IMR-90 (cell line): ENCODE data around the gene SLC9A9. TPM values are rescaled to one million over a fixed set of nuclear protein-coding genes. Genes with fewer than 3 reads are reported as not detected.

ENCODE experiments used
- ATAC-seq: fragments of 200-7000 bp; cut with Tn5 transposase; 2 replicates; pipeline ENCODE4 v1.9.1; 2020; ENCODE audit warnings: low read depth, mild to moderate bottlenecking, moderate library complexity
- BruUV-seq: library from RNA; stranded (reverse); fragments of 400-500 nt; replicated peaks from 2 replicates; lab custom pipeline; 2021; lab: Mats Ljungman, UMichigan
- CTCF ChIA-PET: fragments of 300-600 bp; formaldehyde crosslinking; extraction: SDS; loops from one replicate; lab custom pipeline; 2021; ENCODE audit warnings: antibody characterized with exemption; lab: Yijun Ruan, JAX
- POLR2A ChIA-PET: fragments of 300-600 bp; sonication (Branson Sonifier 250); formaldehyde crosslinking; loops from one replicate; lab custom pipeline; 2022; ENCODE audit warnings: antibody characterized with exemption; ENCODE audit not compliant: unreplicated experiment; lab: Charles Lee
- DNase-seq: peaks from one replicate; pipeline ENCODE4 v3.0.0; 2013
- H2AFZ ChIP-seq: replicated peaks from 2 replicates; pipeline ENCODE3; 2013; ENCODE audit warnings: low read length, mild to moderate bottlenecking; ENCODE audit not compliant: poor library complexity
- H2AK5ac ChIP-seq: 2 replicates; pipeline ENCODE4 v1.6.1; 2013; ENCODE audit warnings: low read depth, low read length, inconsistent platforms
- H2AK9ac ChIP-seq: replicated peaks from 2 replicates; pipeline ENCODE3; 2013; ENCODE audit warnings: mild to moderate bottlenecking, low read depth, low read length, moderate library complexity; ENCODE audit not compliant: poor library complexity
- H2BK120ac ChIP-seq: 2 replicates; pipeline ENCODE4 v1.6.1; 2013; ENCODE audit warnings: low read depth, low read length, inconsistent platforms
- H2BK15ac ChIP-seq: 3 replicates; pipeline ENCODE4 v1.6.1; 2013; ENCODE audit warnings: low read depth, low read length, inconsistent platforms
- H2BK20ac ChIP-seq: 2 replicates; pipeline ENCODE4 v1.6.1; 2013; ENCODE audit warnings: low read depth, mild to moderate bottlenecking, inconsistent platforms, low read length, moderate library complexity
- H2BK5ac ChIP-seq: 2 replicates; pipeline ENCODE4 v1.6.1; 2013; ENCODE audit warnings: mild to moderate bottlenecking, low read depth, low read length, inconsistent platforms; ENCODE audit not compliant: poor library complexity, severe bottlenecking
- H3K14ac ChIP-seq: replicated peaks from 2 replicates; pipeline ENCODE4 v1.6.1; 2013; ENCODE audit warnings: low read depth, low read length, inconsistent platforms
- H3K18ac ChIP-seq: 2 replicates; pipeline ENCODE4 v1.6.1; 2013; ENCODE audit warnings: low read depth, low read length, control low read depth
- H3K23ac ChIP-seq: 2 replicates; pipeline ENCODE4 v1.6.1; 2013; ENCODE audit warnings: low read depth, low read length, inconsistent platforms
- H3K27ac ChIP-seq: 2 replicates; pipeline ENCODE4 v1.5.1; 2013; ENCODE audit warnings: mild to moderate bottlenecking, control low read depth, low read length; ENCODE audit not compliant: insufficient read depth
- H3K27me3 ChIP-seq: 2 replicates; pipeline ENCODE4 v1.6.1; 2013; ENCODE audit warnings: low read length; ENCODE audit not compliant: control insufficient read depth, insufficient read depth
- H3K36me3 ChIP-seq: 2 replicates; pipeline ENCODE4 v1.6.1; 2013; ENCODE audit warnings: low read length, mixed read lengths; ENCODE audit not compliant: control insufficient read depth, insufficient read depth
- H3K4ac ChIP-seq: 2 replicates; pipeline ENCODE4 v1.6.1; 2013; ENCODE audit warnings: low read depth, low read length, inconsistent platforms
- H3K4me1 ChIP-seq: 2 replicates; pipeline ENCODE4 v1.6.1; 2013; ENCODE audit warnings: low read length, mixed read lengths; ENCODE audit not compliant: control insufficient read depth, insufficient read depth
- H3K4me2 ChIP-seq: 2 replicates; pipeline ENCODE4 v1.6.1; 2013; ENCODE audit warnings: low read depth, mild to moderate bottlenecking, control low read depth, low read length, moderate library complexity
- H3K4me3 ChIP-seq: 2 replicates; pipeline ENCODE4 v1.5.1; 2013; ENCODE audit warnings: low read depth, mild to moderate bottlenecking, control low read depth, low read length, moderate library complexity; ENCODE audit not compliant: insufficient read depth
- H3K56ac ChIP-seq: 2 replicates; pipeline ENCODE4 v1.6.1; 2013; ENCODE audit warnings: low read length, inconsistent platforms; ENCODE audit not compliant: insufficient read depth; ENCODE audit errors: extremely low read depth
- H3K79me1 ChIP-seq, 2 experiments: 2 replicates each; pipeline ENCODE4 v1.6.1; 2013; ENCODE audit warnings: low read length in 2 of 2, inconsistent platforms in 1 of 2, low read depth in 1 of 2
- H3K9ac ChIP-seq: 2 replicates; pipeline ENCODE4 v1.6.1; 2013; ENCODE audit warnings: low read depth, low read length, control low read depth
- H3K9me1 ChIP-seq: 2 replicates; pipeline ENCODE4 v1.6.1; 2013; ENCODE audit warnings: low read length, inconsistent platforms; ENCODE audit not compliant: insufficient read depth
- H3K9me3 ChIP-seq: 2 replicates; pipeline ENCODE4 v1.6.1; 2013; ENCODE audit warnings: low read length; ENCODE audit not compliant: control insufficient read depth, insufficient read depth
- H4K20me1 ChIP-seq: 2 replicates; pipeline ENCODE4 v1.6.1; 2013; ENCODE audit warnings: low read length, inconsistent platforms; ENCODE audit not compliant: insufficient read depth
- H4K5ac ChIP-seq: 2 replicates; pipeline ENCODE4 v1.6.1; 2013; ENCODE audit warnings: mild to moderate bottlenecking, low read depth, low read length, control low read depth
- H4K8ac ChIP-seq, 2 experiments: 2 replicates each; pipeline ENCODE4 v1.6.1; 2013; ENCODE audit warnings: low read depth in 2 of 2, low read length in 2 of 2, control low read depth in 1 of 2, inconsistent platforms in 1 of 2
- H4K91ac ChIP-seq: 2 replicates; pipeline ENCODE4 v1.6.1; 2013; ENCODE audit warnings: low read depth, low read length, inconsistent platforms; ENCODE audit not compliant: insufficient read depth
- CEBPB ChIP-seq: IDR thresholded peaks from 2 replicates; pipeline ENCODE4 v1.6.1; 2012; ENCODE audit warnings: low read depth, low read length, improper control_type of control experiment
- CHD1 ChIP-seq: IDR thresholded peaks from 2 replicates; pipeline ENCODE4 v1.6.1; 2012; ENCODE audit warnings: low read depth, low read length, improper control_type of control experiment
- MAFK ChIP-seq: IDR thresholded peaks from 2 replicates; pipeline ENCODE4 v1.6.1; 2012; ENCODE audit warnings: low read depth, low read length, improper control_type of control experiment
- MAZ ChIP-seq: IDR thresholded peaks from 2 replicates; pipeline ENCODE4 v1.6.1; 2012; ENCODE audit warnings: low read depth, mild to moderate bottlenecking, low read length, improper control_type of control experiment, moderate library complexity, borderline replicate concordance
- NFE2L2 ChIP-seq: fragments of 150-350 bp; IDR thresholded peaks from 2 replicates; pipeline ENCODE4 v1.6.1; 2016; ENCODE audit warnings: low read depth, mild to moderate bottlenecking, low read length
- SMC3 ChIP-seq: fragments of 150-350 bp; IDR thresholded peaks from 2 replicates; pipeline ENCODE4 v1.6.1; 2016; ENCODE audit warnings: low read depth, mild to moderate bottlenecking, antibody characterized with exemption, low read length, moderate library complexity
- WGBS, 2 experiments: methylation state at CpG; one replicate each; pipeline versions ENCODE4 v1.1.5 to v1.1.7; 2013; ENCODE audit warnings: missing lambda C conversion rate in 2 of 2; ENCODE audit not compliant: insufficient read length in 1 of 2; ENCODE audit errors: extremely low coverage in 2 of 2; 5-methylcytosine and 5-hydroxymethylcytosine counted together
- dilution Hi-C: fragments of 300-500 bp; cut with HindIII; formaldehyde crosslinking; loops from one replicate; pipeline ENCODE4 v1.14.3; 2018; ENCODE audit warnings: low sequenced_read_pairs; ENCODE audit not compliant: unreplicated experiment
- in situ Hi-C: fragments of 300-500 bp; cut with MboI; formaldehyde crosslinking; loops from 3 replicates; pipeline ENCODE4 v1.14.3; 2019; ENCODE audit warnings: low sequenced_read_pairs, inconsistent platforms, mixed read lengths
- intact Hi-C: fragments of 100-400 bp; cut with micrococcal nuclease; formaldehyde crosslinking; loops from 2 replicates; pipeline ENCODE4 v1.10.0; 2022
- polyA plus RNA-seq, 3 experiments: library from polyadenylated mRNA; depleted of rRNA; stranded (reverse); fragments of >200 nt; gene quantifications; 2 replicates each; pipeline ENCODE4 v1.2.3, GENCODE V29; 2012; ENCODE audit warnings: low replicate concordance in 1 of 3
- total RNA-seq: library from RNA; depleted of rRNA; stranded (reverse); fragments of >200 nt; gene quantifications from 2 replicates; pipeline ENCODE4 v1.2.3, GENCODE V29; 2012
- TF ChIP-seq, protein P1 (sequence below): fragments of 150-350 bp; IDR thresholded peaks from 2 replicates; pipeline ENCODE4 v1.6.1; 2017; ENCODE audit warnings: mild to moderate bottlenecking, antibody characterized with exemption, low read length, low read depth

SLC9A9 gene
- total and polyA plus RNA-seq, 2 of the 4 experiments (the other 2 are of a cell fraction) = 1.4 to 2.3 TPM

GRCh38 chr3:143326983-143327778, 521.1 kb downstream of the SLC9A9 start:
- no peak overlapping the region for H2AK9ac ChIP-seq
- H3K4ac ChIP-seq = no peak overlapping the region
- peaks cover 1% of the 10 kb centered on the region; the same call in 1 of the 2 replicates for H3K27me3 ChIP-seq
- no TSS peak for BruUV-seq
- no peaks in the 10 kb centered on the region for H3K79me1 ChIP-seq
- no peak overlapping the region for H2BK15ac ChIP-seq
- WGBS, 2 experiments = no CpG with 5 or more reads among the region's 1 CpG
- H3K27ac ChIP-seq = no peak overlapping the region
- no peaks in the 10 kb centered on the region for H3K4me1 ChIP-seq
- H3K9me1 ChIP-seq = no peaks in the 10 kb centered on the region
- H3K9ac ChIP-seq = no peak overlapping the region
- no peak overlapping the region for H2AK5ac ChIP-seq
- H3K56ac ChIP-seq = no peak overlapping the region
- intact Hi-C loops = no loop called here
- no peak overlapping the region for H3K18ac ChIP-seq
- no peak overlapping the region for H4K91ac ChIP-seq
- in situ Hi-C loops = no loop called here
- DNase-seq = no peak
- H2AFZ ChIP-seq = no peak overlapping the region
- H4K20me1 ChIP-seq = no peaks in the 10 kb centered on the region
- no peak overlapping the region for H4K5ac ChIP-seq
- H3K36me3 ChIP-seq = no peaks in the 10 kb centered on the region
- ChIA-PET CTCF (no interaction called here), POLR2A (no interaction called here)
- no peak overlapping the region for H4K8ac ChIP-seq
- no peak overlapping the region for H3K4me2 ChIP-seq
- H3K23ac ChIP-seq = no peak overlapping the region
- no peak overlapping the region for H2BK120ac ChIP-seq
- no peaks in the 10 kb centered on the region for H3K9me3 ChIP-seq
- no peak for ATAC-seq
- TF ChIP-seq MAFK = no peak
- TF ChIP-seq, protein P1, sequence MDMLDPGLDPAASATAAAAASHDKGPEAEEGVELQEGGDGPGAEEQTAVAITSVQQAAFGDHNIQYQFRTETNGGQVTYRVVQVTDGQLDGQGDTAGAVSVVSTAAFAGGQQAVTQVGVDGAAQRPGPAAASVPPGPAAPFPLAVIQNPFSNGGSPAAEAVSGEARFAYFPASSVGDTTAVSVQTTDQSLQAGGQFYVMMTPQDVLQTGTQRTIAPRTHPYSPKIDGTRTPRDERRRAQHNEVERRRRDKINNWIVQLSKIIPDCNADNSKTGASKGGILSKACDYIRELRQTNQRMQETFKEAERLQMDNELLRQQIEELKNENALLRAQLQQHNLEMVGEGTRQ = no peak
- no peak for TF ChIP-seq NFE2L2
- no peak for TF ChIP-seq SMC3
- no peak for TF ChIP-seq CEBPB
- no peak for TF ChIP-seq MAZ
- no peak for TF ChIP-seq CHD1
- no peak overlapping the region for H2BK5ac ChIP-seq
- H3K4me3 ChIP-seq = no peak overlapping the region
- dilution Hi-C loops = no loop called here
- no peak overlapping the region for H2BK20ac ChIP-seq
- no peak overlapping the region for H3K14ac ChIP-seq
